Heart left ventricle (tissue), 13 donors: ENCODE data around the gene CTNNBIP1.

Source experiments
- CTCF ChIP-seq, 12 donors: fragments of 200-600 bp; sonication (generic) in 4 of 12; IDR thresholded peaks; one replicate each; pipeline versions ENCODE4 v1.5.0 to v1.8.0; 2018 to 2022; ENCODE audit warnings: antibody characterized with exemption in 12 of 12, mild to moderate bottlenecking in 5 of 12
- POLR2A ChIP-seq, 2 donors: fragments of 450-650 bp; IDR thresholded peaks; one replicate each; pipeline ENCODE4 v1.6.1; 2017; ENCODE audit warnings: antibody characterized with exemption in 2 of 2, mild to moderate bottlenecking in 2 of 2, moderate library complexity in 2 of 2
- donor health status: ischemic (EF 13 %, LVEDD 7.1; RV severe dilation, severe dysfunction).
- donor health status: DM: no; HTN: yes; CAD: no.
- donor health status: DM: no; HTN: no; CAD: no.
- donor health status: ischemic (EF 25% LVEDD 6.9; RV normal size, moderate dysfunction).
- donor health status: ischemic (EF 25% LVEDD 5.7; RV mildly dilated, moderate dysfunction).
- donor health status: ischemic (EF 35%, LVEDD 5.7; RV mildly dilated, moderate dysfunction).
- donor health status: nonischemic (EF 11% LVEDD 7.7; RV severe dilation, severe dysfunction).
- donor health status: DM: yes; HTN: yes; CAD: no.
- donor health status: PGD.
- donor health status: ischemic (EF 29% LVEDD 5.4; RV normal size, mild dysfunction).
- donor health status: nonischemic (EF 23%, LVEDD 6.1; RV moderate dilation, normal function).

- no peak for TF ChIP-seq CTCF (IDR thresholded peaks at IDR 0.05)
- TF ChIP-seq POLR2A (IDR thresholded peaks at IDR 0.05) = no peak
Measured at GRCh38 chr1:9957726-9958125, 47.7 kb upstream of the CTNNBIP1 start.
